Heart left ventricle (tissue), 16 donors: ENCODE measurements around the gene RNLS. TPM values are rescaled to one million over a fixed set of nuclear protein-coding genes. Genes with fewer than 3 reads are reported as not detected.

ENCODE experiments used
- ATAC-seq, 4 donors: fragments of 200-7000 bp; cut with Tn5 transposase; one replicate each; pipeline ENCODE4 v1.9.1; 2020 to 2022; ENCODE audit warnings: moderate library complexity in 4 of 4, mild to moderate bottlenecking in 3 of 4, moderate number of reproducible peaks in 1 of 4
- DNase-seq, 5 donors: peaks; one replicate each; pipeline ENCODE4 v3.0.0-alpha.2; 2020
- H3K27ac ChIP-seq, 12 donors: fragments of 200-600 bp; sonication (generic) in 4 of 12; one replicate each; pipeline versions ENCODE4 v1.5.0 to v1.8.0; 2016 to 2022; ENCODE audit warnings: mild to moderate bottlenecking in 2 of 12
- H3K27me3 ChIP-seq, 9 donors: fragments of 200-600 bp; sonication (generic) in 2 of 9; one replicate each; pipeline versions ENCODE4 v1.5.1 to v1.8.0; 2016 to 2022; ENCODE audit warnings: mild to moderate bottlenecking in 3 of 9
- H3K36me3 ChIP-seq, 9 donors: fragments of 200-600 bp; sonication (generic) in 2 of 9; one replicate each; pipeline versions ENCODE4 v1.5.0 to v1.8.0; 2018 to 2022; ENCODE audit warnings: mild to moderate bottlenecking in 2 of 9
- H3K4me1 ChIP-seq, 12 donors: fragments of 200-600 bp; sonication (generic) in 4 of 12; one replicate each; pipeline versions ENCODE4 v1.5.0 to v1.8.0; 2016 to 2022; ENCODE audit warnings: mild to moderate bottlenecking in 3 of 12
- H3K4me3 ChIP-seq, 12 donors: fragments of 200-600 bp; sonication (generic) in 4 of 12; one replicate each; pipeline versions ENCODE4 v1.5.0 to v1.8.0; 2017 to 2022; ENCODE audit warnings: mild to moderate bottlenecking in 9 of 12, moderate library complexity in 4 of 12
- H3K9me3 ChIP-seq, 12 donors: fragments of 200-600 bp; sonication (generic) in 4 of 12; one replicate each; pipeline versions ENCODE4 v1.5.0 to v1.8.0; 2016 to 2022; ENCODE audit warnings: mild to moderate bottlenecking in 1 of 12
- CTCF ChIP-seq, 12 donors: fragments of 200-600 bp; sonication (generic) in 4 of 12; IDR thresholded peaks; one replicate each; pipeline versions ENCODE4 v1.5.0 to v1.8.0; 2018 to 2022; ENCODE audit warnings: antibody characterized with exemption in 12 of 12, mild to moderate bottlenecking in 5 of 12
- POLR2A ChIP-seq, 2 donors: fragments of 450-650 bp; IDR thresholded peaks; one replicate each; pipeline ENCODE4 v1.6.1; 2017; ENCODE audit warnings: antibody characterized with exemption in 2 of 2, mild to moderate bottlenecking in 2 of 2, moderate library complexity in 2 of 2
- WGBS, 4 donors: extraction: QIAGEN DNeasy Blood & Tissue Kit in 2 of 4; methylation state at CpG; one replicate each; pipeline versions ENCODE4 v1.1.5 to v1.1.7; 2013 to 2018; 5-methylcytosine and 5-hydroxymethylcytosine counted together
- intact Hi-C, 10 donors: fragments of 100-400 bp; cut with DNase I; formaldehyde crosslinking; loops; one replicate each; pipeline versions ENCODE4 v1.11.1 to v1.14.2; 2022
- polyA plus RNA-seq, 2 donors: library from polyadenylated mRNA; stranded (reverse); fragments of 200-250 nt; gene quantifications; one replicate each; pipeline ENCODE4 v1.2.3, GENCODE V29; 2013
- total RNA-seq, 9 donors: library from RNA; depleted of rRNA in 2 of 9; stranded (reverse); fragments of >200 nt in 2 of 9; fragmentation: NEBNext Ultra II Directional in 3 of 9; extraction: Animal tissue kit (Norgen Biotek cat#: 25700) in 3 of 9; gene quantifications; one replicate each; pipeline versions ENCODE4 v1.1.0 to v1.2.4, GENCODE V29; 2016 to 2023
- donor health status: ischemic (EF 13 %, LVEDD 7.1; RV severe dilation, severe dysfunction).
- donor health status: healthy with polysubstance abuse.
- donor health status: DM: no; HTN: yes; CAD: no.
- donor health status: DM: no; HTN: no; CAD: no.
- donor health status: ischemic (EF 25% LVEDD 6.9; RV normal size, moderate dysfunction).
- donor health status: ischemic (EF 25% LVEDD 5.7; RV mildly dilated, moderate dysfunction).
- donor health status: healthy.
- donor health status: DM: yes; HTN: yes; CAD: no.
- donor health status: ischemic (EF 35%, LVEDD 5.7; RV mildly dilated, moderate dysfunction).
- donor health status: nonischemic (EF 11% LVEDD 7.7; RV severe dilation, severe dysfunction).
- donor health status: DM: yes; HTN: yes; CAD: no.
- donor health status: PGD.
- donor health status: ischemic (EF 29% LVEDD 5.4; RV normal size, mild dysfunction).
- donor health status: nonischemic (EF 23%, LVEDD 6.1; RV moderate dilation, normal function).

Gene RNLS
- total and polyA plus RNA-seq, 11 donors = 6.6 to 30.7 (median 15.1) TPM

- no peak for ATAC-seq
- no peak overlapping the region for H3K4me3 ChIP-seq
- no peak for DNase-seq
- 76 to 80% (median 77%) methylated on average over 3 of the region's 3 CpGs for WGBS, 4 donors
- no peak overlapping the region for H3K27ac ChIP-seq
- intact Hi-C loops = no loop called here
- no peak for TF ChIP-seq POLR2A (IDR thresholded peaks at IDR 0.05)
- TF ChIP-seq CTCF (IDR thresholded peaks at IDR 0.05) = no peak
- no peaks in the 10 kb centered on the region for H3K9me3 ChIP-seq
- H3K27me3 ChIP-seq = no peaks in the 10 kb centered on the region
- H3K36me3 ChIP-seq = no peaks in the 10 kb centered on the region
- H3K4me1 ChIP-seq = peaks cover 0 to 16% (median 0%) of the 10 kb centered on the region in 12 donors
Observed at GRCh38 chr10:88333248-88333630, 249.9 kb downstream of the RNLS start.

GRCh38 chr10:88332503-88333247 is 250.4 kb downstream of the RNLS start:
- H3K36me3 ChIP-seq = no peaks in the 10 kb centered on the region
- intact Hi-C loops = no loop called here
- no peak overlapping the region for H3K4me3 ChIP-seq
- H3K27ac ChIP-seq = no peak overlapping the region
- no peak for ATAC-seq
- H3K9me3 ChIP-seq = no peaks in the 10 kb centered on the region
- DNase-seq = no peak
- no peaks in the 10 kb centered on the region for H3K27me3 ChIP-seq
- 69 to 76% (median 73%) methylated on average over 3 of the region's 3 CpGs for WGBS, 4 donors
- H3K4me1 ChIP-seq = peaks cover 0 to 16% (median 0%) of the 10 kb centered on the region in 12 donors
- TF ChIP-seq POLR2A (IDR thresholded peaks at IDR 0.05) = no peak
- TF ChIP-seq CTCF (IDR thresholded peaks at IDR 0.05) = no peak

- Histone ChIP-seq H3K27ac (no peak overlapping the region), H3K9me3 (no peaks in the 10 kb centered on the region), H3K4me1 (peaks cover 0 to 16% (median 0%) of the 10 kb centered on the region in 12 donors), H3K4me3 (no peak overlapping the region), H3K27me3 (no peaks in the 10 kb centered on the region), H3K36me3 (no peaks in the 10 kb centered on the region)
- intact Hi-C loops = no loop called here
- DNase-seq = no peak
- no peak for TF ChIP-seq POLR2A (IDR thresholded peaks at IDR 0.05)
- 53 to 76% (median 63%) methylated on average over 1 of the region's 1 CpG for WGBS, 4 donors
- no peak for ATAC-seq
Observed at GRCh38 chr10:88330174-88330573, 252.9 kb downstream of the RNLS start.

GRCh38 chr10:88322324-88323063 is 260.6 kb downstream of the RNLS start:
- WGBS, 4 donors = 86 to 92% (median 90%) methylated on average over 3 of the region's 3 CpGs
- no peaks in the 10 kb centered on the region for H3K4me1 ChIP-seq
- ATAC-seq = no peak
- no peaks in the 10 kb centered on the region for H3K27me3 ChIP-seq
- no peaks in the 10 kb centered on the region for H3K36me3 ChIP-seq
- no peak overlapping the region for H3K27ac ChIP-seq
- TF ChIP-seq CTCF (IDR thresholded peaks at IDR 0.05) (no peak), POLR2A (IDR thresholded peaks at IDR 0.05) (no peak)
- intact Hi-C loops = no loop called here
- DNase-seq = no peak
- no peak overlapping the region for H3K4me3 ChIP-seq
- peaks cover 0 to 58% (median 22%) of the 10 kb centered on the region in 12 donors for H3K9me3 ChIP-seq
